ENCODE results near the gene INTS11.

INTS11 gene

GRCh38 chr1:1264026-1264425, 60.4 kb downstream of the INTS11 start:
- Histone ChIP-seq H3K4me1 (ENCODE audit: control insufficient read depth, low read depth, low read length) (no peaks in the 10 kb centered on the region), H3K9ac (ENCODE audit: low read length) (no peak overlapping the region), H3K36me3 (ENCODE audit: control insufficient read depth, low read depth, low read length) (peaks cover 44% of the 10 kb centered on the region), H3K4me3 (ENCODE audit: low read length) (no peak overlapping the region), H3K27ac (ENCODE audit: low read length) (no peak overlapping the region), H3K9me3 (ENCODE audit: control insufficient read depth, low read depth, low read length) (no peaks in the 10 kb centered on the region), H3K27me3 (ENCODE audit: control insufficient read depth, insufficient read depth, low read length) (no peaks in the 10 kb centered on the region)

DNA sequence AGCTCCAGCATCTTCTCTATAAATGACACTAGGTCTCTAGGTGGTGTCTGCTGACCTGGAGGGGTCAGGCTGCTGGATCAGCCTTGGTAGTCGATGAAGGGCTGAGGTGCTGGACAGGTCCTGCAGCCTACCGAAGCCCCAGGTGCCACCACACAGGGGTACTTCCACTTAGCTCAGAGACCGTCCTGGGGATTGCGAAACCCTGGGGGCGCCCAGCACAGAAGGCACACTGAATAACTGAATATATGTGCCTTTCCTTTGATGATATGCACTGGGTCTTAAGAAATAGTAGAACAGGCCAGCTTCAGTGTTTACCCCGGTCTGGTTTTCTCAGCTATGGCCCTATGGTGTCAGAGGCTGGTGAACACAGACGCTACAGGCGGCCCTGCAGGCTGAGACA, 61.7 kb downstream of the INTS11 start:
- H3K9me3 ChIP-seq (ENCODE audit: control insufficient read depth, low read depth, low read length) = no peaks in the 10 kb centered on the region
- peaks cover 2% of the 10 kb centered on the region for H3K4me1 ChIP-seq (ENCODE audit: control insufficient read depth, low read depth, low read length)
- H3K36me3 ChIP-seq (ENCODE audit: control insufficient read depth, low read depth, low read length) = peaks cover 45% of the 10 kb centered on the region
- H3K9ac ChIP-seq (ENCODE audit: low read length) = no peak overlapping the region
- H3K27me3 ChIP-seq (ENCODE audit: control insufficient read depth, insufficient read depth, low read length) = no peaks in the 10 kb centered on the region
- H3K4me3 ChIP-seq (ENCODE audit: low read length) = no peak overlapping the region
- H3K27ac ChIP-seq (ENCODE audit: low read length) = no peak overlapping the region

GRCh38 chr1:1262071-1262470, 62.4 kb downstream of the INTS11 start:
- no peaks in the 10 kb centered on the region for H3K9me3 ChIP-seq (ENCODE audit: control insufficient read depth, low read depth, low read length)
- H3K4me1 ChIP-seq (ENCODE audit: control insufficient read depth, low read depth, low read length) = peaks cover 6% of the 10 kb centered on the region
- no peak overlapping the region for H3K4me3 ChIP-seq (ENCODE audit: low read length)
- H3K27me3 ChIP-seq (ENCODE audit: control insufficient read depth, insufficient read depth, low read length) = no peaks in the 10 kb centered on the region
- H3K9ac ChIP-seq (ENCODE audit: low read length) = no peak overlapping the region
- peaks cover 39% of the 10 kb centered on the region for H3K36me3 ChIP-seq (ENCODE audit: control insufficient read depth, low read depth, low read length)
- no peak overlapping the region for H3K27ac ChIP-seq (ENCODE audit: low read length)

Data from iPS-18a (cell line).